ENCODE measurements around the gene NAA38.

- peak in 1 of 3 donors; percentile 56 for TF ChIP-seq POLR2A (IDR thresholded peaks at IDR 0.05)
- peak in 1 of 11 experiments; percentile 2 for TF ChIP-seq CTCF (IDR thresholded peaks at IDR 0.05 in 8 of 11, conservative IDR thresholded peaks at IDR 0.05 in 3 of 11)
- peak; percentile 68 to 87 (median 69) for TF ChIP-seq POLR2AphosphoS5 (IDR thresholded peaks at IDR 0.05)
Observed at GRCh38 chr17:7857713-7858521, 558 bp upstream of the NAA38 start, which contains the start of gene CYB5D1.
